GM12801 (cell line): Measurements from ENCODE around the gene AMMECR1L.
"Not testable (repeated sequence)": the region's sequence is repeated elsewhere in the genome, so short reads cannot be mapped to it uniquely, and the experiment has no call there.

Experiments
- CTCF ChIP-seq: IDR thresholded peaks from one replicate; pipeline ENCODE4 v1.5.1; 2011; ENCODE audit warnings: control low read depth; ENCODE audit not compliant: insufficient read length; ENCODE audit errors: extremely low read depth

AMMECR1L gene

GRCh38 chr2:127885780-127886592, at the start of gene AMMECR1L:
TSS of gene AMMECR1L (minus strand) at chr2:127885956. CDS start at chr2:127874234, 11,722 bp downstream.
- not testable (repeated sequence) for TF ChIP-seq CTCF

GRCh38 chr2:127935337-127935736, 49.6 kb upstream of the AMMECR1L start:
- TF ChIP-seq CTCF = no peak

DNA sequence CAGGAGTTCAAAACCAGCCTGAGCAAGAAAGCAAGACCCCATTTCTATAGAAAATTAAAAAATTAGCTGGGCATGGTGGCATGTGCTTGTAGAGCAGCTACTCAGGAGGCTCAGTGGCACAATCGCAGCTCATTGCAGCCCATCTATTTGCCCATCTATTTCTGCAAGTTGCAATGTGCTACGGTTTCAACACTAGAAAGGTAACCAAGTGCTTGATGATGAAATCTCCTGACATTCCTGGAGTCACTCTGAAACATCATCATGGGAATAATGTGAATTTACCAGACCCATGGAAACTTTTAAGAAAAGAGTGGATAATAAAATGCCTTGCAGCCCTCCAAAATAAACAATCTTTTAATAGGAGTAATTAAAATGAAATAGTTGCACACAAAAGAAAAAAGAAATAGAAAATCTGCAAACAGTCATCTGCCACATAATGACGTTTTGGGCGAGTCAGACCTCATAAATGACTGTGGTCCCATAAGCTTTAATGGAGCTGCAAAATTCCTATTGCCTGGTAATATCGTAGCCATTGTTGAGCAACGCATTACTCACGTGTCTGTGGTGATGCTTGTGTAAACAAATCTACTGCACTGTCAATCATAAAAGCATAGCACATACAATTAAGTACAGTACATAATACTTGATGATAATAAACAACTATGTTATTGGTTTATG, 46.6 kb upstream of the AMMECR1L start:
- TF ChIP-seq CTCF = no peak

DNA sequence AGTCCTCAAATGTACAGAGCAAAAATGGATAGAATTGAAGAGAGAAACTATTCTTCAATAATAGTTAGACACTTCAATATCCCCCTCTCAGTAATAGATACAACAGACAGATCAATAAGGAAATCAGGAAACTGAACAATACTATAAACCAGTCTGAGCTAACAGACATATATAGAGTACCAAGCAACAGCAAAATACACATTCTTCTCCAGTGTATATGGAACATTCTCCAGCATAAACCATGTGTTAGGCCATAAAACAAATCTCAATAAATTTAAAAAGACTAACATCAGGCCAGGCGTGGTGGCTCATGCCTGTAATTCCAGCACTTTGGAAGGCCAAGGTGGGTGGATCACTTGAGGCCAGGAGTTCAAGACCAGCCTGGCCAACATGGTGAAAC, 43.7 kb upstream of the AMMECR1L start:
- TF ChIP-seq CTCF = no peak

DNA sequence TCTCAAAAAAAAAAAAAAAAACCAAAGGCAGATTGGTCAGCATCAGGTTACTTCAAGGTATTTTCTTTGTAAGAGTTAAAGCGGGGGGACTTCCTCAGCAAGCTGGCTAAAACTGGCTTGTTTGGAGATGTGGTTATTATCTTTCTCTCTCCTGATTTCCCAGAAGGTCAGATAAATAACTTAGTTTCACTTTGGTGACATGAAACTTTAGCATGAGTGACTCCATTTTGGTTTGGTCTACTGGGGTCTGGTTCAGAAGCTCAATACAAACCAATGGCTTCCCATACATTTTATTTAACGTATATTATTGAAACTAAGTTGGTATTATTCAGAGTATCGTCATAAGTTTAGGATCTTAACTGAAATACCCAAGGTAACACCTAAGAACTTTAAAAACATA, 41.6 kb upstream of the AMMECR1L start:
- TF ChIP-seq CTCF = no peak

DNA sequence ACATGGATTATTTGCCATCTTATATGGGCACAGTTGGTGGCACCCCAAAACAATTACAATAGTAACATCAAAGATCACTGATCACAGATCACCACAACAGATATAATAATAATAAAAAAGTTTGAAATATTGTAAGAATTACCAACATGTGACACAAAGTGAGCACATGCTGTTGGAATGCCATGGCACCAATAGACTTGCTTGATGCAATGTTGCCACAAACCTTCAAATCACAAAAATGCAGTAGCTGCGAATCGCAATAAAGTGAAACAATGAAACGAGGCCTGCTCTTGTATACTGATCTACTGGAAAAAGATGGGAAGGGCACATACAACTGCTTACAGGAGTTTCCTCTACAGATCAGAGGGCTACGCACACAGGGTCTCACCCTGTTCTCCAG, 32.2 kb upstream of the AMMECR1L start:
- no peak for TF ChIP-seq CTCF

GRCh38 chr2:127913808-127914457, 28.2 kb upstream of the AMMECR1L start:
- no peak for TF ChIP-seq CTCF
